ENCODE results near the gene SLC10A7.

SLC10A7 gene

DNA sequence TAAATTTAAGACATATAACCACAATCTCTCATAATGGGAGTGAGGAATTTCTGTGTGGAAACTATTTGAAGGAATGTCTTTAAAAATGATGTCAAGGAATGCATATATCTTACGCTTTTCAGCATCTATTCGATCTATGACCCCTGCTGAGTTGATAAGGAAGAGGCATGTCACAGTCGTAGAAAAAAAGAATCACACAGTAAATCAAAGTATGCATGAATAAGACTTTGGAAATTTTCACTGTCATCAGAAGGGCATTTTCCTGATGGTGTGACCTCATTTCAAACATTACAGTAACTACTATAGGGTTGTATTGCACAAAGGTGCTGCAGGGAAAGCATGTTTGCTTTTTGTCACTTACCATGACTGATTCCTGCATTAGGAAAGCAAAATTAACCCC is 265.9 kb downstream of the SLC10A7 start:
- peak; percentile 64 for DNase-seq (ENCODE audit: low read depth)

DNA sequence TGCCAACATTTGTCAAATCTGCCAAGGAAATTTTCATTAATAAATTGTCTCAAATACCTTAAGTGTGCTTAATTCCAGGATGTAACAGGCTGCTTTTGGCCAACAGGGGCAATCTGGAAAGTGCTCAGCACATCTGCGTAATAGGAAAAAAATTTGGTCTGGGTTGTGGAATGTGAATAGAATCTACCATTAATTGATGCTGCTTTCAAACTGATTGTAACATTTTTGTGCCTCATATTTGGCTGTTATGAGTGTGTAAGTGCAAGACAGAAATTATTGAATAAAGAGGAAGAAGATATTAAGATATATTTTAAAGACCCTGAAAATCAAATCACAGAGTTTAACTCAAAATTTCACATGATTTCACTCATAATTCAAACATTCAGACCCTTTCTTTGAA is 266.3 kb downstream of the SLC10A7 start:
- DNase-seq (ENCODE audit: low read depth): peak; percentile 34

- no peak for DNase-seq (ENCODE audit: low read depth)
Measured at GRCh38 chr4:146252969-146253611, 268.6 kb downstream of the SLC10A7 start.

GRCh38 chr4:146247356-146247755 is 274.4 kb downstream of the SLC10A7 start:
- no peak for DNase-seq (ENCODE audit: low read depth)

DNA sequence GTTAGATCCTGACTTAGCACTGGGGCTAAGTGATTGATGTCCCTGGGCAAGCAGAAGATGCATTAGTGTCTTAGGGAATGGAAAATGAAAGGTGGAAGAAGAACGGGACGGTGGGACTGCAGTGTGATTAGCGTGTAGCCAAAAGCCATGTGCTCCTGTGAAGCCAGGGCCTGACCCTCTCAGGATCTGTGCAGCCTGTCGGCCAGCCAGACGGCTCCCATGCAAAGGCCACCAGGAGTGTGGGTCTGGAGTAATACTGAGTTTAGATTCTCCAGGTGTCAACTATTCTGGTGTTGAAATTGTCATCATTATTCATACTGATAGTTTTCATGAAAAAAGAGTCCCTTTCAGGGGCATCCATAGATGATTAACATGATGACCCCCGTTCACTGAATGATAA is 275.4 kb downstream of the SLC10A7 start:
- DNase-seq (ENCODE audit: low read depth): no peak

DNA sequence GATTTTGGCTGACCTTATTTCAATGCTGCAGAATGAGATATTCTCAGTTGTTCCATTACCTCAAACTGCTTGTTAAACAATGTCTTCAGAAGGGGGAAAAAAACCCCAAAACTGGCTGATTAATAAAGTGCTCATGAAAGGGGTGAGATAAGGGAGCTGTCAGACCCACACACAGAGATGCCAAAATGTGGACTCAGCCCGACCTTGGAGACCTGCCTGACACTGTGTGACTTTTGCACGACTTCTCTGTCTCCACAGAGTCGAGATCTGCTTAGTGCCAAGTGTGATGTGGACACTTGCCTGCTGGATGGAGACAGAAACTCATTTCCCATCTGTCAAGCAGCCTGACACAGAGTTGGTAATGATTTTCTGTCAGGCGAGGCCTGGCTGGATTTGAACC is 275.9 kb downstream of the SLC10A7 start:
- DNase-seq (ENCODE audit: low read depth): no peak

GRCh38 chr4:146245246-146245645 is 276.5 kb downstream of the SLC10A7 start:
- no peak for DNase-seq (ENCODE audit: low read depth)

GRCh38 chr4:146244496-146244895 is 277.2 kb downstream of the SLC10A7 start:
- DNase-seq (ENCODE audit: low read depth): no peak

DNA sequence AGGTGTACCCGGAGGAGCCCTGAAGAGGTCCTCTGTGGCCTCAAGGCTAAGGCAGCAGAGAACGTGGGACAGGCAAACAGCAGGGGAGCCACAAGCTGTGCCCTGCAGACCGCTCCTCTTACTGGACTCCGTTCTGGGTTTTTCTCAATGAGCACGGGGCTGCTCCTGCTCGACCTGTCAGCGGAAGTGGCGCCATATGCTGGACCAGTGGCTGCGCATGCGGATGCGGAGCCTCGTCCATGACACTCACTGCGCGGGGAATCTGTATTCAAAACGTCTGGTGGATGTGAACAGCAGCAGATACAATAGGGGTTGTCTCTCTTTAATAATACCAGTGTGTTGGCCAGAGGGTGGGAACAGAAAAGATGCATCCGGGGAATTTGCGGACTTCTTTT is 277.9 kb downstream of the SLC10A7 start:
- DNase-seq (ENCODE audit: low read depth): no peak

- no peak for DNase-seq (ENCODE audit: low read depth)
Measured at GRCh38 chr4:146243141-146243882, 278.4 kb downstream of the SLC10A7 start.

GRCh38 chr4:146238107-146238506 is 283.6 kb downstream of the SLC10A7 start:
- DNase-seq (ENCODE audit: low read depth): no peak

DNA sequence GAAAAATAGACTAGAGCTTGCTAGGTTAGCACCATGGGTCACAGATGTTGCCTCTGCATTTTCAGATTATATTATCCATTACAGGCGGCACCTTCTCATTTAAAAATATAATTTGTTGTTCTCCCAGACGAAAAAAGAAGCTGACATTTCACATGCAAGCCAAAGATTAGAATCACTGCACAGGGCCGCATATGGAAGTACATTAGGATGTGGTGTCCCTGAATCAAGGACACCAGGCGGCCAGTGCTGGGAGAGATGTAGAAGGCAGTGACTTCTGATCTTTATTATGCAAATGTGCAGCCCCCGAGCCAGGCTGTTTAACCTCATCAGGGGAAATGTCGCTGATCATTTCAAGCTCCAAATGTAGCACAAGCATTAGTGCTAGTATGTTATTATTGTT is 284.6 kb downstream of the SLC10A7 start:
- DNase-seq (ENCODE audit: low read depth): no peak

DNA sequence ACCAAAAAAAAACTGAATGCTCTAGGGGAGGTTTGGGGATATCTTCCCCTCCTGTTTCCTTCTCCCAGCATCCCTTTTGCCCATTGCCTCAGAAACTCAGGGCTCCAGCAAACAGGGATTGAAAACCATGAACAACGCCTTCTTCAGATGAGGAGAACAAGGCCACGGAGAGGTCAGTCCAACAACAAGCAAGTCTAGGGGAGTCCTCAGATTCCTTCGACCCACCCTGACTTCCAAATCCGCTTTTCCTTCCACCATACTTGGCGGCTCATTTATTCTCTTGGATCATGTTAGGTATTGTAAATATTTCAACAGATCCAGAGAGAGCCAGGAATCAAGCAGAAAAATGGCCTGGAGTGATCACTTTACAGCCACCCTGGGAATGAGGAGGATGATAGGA is 285.5 kb downstream of the SLC10A7 start:
- DNase-seq (ENCODE audit: low read depth): no peak

DNA sequence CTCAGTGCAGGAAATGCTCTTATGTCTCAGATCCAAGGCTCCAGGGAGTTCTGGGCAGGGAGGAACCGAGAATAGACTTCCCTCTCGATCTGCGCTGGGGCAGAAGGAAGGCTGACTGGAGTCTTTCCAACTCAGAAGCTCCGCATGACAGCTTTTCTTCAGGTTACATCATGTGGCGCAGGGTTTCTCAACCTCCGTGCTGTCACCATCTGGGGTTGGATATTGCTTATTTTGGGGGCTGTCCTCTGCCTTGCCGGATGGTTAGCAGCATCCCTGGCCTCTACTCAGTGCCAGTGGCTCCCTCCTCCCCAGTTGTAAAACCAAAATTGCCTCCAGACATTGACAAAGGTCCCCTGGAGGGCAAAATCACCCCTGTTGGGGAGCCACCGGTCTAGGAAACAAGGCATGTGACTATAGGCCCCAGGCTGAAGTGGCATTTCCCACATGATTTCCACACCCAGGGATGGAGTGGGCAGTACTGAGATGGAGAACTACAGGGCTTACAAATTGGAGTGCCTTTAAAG is 286.0 kb downstream of the SLC10A7 start:
- no peak for DNase-seq (ENCODE audit: low read depth)

DNA sequence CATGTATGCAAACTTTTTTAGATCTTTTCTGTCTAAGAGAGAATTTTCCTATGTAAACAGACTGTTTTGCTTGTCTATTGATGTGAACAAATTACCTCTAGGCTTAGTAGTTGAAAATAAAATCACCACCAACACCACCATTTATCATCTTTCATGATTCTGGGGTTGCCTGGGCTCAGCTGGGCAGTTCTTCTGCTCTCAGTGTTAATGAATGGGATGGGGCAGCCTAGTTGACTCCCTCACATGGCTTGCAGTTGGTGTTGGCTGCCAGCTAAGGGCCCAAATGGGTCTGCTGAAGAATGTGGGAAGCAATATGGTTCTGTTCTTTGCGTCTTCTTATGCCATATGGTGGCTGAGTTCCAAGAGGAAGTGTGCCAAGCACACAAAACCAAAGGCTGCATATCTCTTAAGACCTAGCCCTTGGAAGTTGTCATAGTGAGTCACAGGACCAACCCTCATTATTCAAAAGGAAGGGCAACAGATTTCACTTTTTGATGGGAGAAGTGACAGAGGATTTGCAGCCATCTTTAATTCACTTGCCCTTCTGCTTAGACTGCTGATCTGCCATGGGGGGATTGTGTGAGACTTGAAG is 289.5 kb downstream of the SLC10A7 start:
- no peak for DNase-seq (ENCODE audit: low read depth)

DNA sequence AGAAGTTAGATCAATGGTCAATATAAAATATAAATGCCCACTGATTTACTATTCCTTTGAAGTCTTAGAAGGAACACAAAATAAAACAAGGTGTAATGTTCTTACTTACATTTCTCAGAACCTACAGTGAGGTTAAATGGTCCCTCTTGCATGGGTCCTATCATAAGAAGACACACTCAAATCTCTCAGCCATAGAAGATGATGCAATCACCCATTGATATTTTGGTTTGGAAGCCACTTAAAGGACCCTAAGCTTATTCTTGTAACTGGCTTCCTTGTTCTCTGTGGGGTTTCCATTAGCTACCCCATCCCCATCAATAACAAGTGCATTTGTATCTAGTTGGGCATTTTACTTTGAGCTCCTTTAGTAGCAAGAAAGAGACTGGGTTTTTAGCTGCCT is 292.3 kb downstream of the SLC10A7 start:
- no peak for DNase-seq (ENCODE audit: low read depth)

GRCh38 chr4:146224326-146224966 is 297.3 kb downstream of the SLC10A7 start:
- DNase-seq (ENCODE audit: low read depth): no peak

DNA sequence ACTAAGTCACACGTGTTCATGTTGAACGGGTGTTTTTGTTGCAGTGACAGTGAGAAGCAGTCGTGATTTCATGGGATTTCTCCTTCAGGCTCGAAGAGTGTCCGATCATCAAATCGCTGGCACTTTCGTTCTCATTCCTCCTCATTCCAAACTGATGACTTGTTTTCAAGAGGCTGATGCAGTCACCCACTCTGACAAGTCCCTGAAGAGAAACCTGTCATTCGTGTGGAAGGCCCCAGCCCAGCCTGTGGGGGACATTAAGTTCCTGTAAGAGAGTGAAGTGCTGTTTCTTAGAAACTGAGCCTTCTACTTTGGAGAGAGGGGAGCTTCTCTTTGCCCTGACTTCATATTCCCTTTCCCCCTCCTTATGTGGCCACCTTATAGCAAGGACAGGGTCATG is 299.4 kb downstream of the SLC10A7 start:
- DNase-seq (ENCODE audit: low read depth): peak; percentile 31

DNA sequence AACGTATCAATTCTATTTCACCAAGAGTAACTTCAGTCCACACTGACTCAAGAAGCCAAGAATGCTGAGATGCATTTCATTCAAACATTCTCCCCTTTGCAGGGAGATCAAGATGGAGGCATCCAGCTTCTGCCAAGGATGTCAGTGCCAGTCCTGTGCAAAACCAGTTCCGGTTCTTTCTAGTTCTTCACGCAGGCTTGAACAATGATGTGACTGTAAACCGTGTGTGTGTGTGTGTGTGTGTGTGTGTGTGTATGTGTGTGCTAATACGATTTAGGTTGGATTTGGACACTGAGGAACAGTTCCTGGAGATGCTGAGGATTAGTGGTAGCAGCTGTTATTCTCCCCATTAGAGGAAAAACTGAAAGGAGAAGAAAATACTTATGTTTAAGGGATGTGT is 307.5 kb downstream of the SLC10A7 start, which contains the start of gene REELD1:
Gene REELD1 (plus strand): TSS at position 301 of the 400 bp plus-strand sequence. CDS start 2,415 bp downstream, outside the sequence.
- no peak for DNase-seq (ENCODE audit: low read depth)

DNA sequence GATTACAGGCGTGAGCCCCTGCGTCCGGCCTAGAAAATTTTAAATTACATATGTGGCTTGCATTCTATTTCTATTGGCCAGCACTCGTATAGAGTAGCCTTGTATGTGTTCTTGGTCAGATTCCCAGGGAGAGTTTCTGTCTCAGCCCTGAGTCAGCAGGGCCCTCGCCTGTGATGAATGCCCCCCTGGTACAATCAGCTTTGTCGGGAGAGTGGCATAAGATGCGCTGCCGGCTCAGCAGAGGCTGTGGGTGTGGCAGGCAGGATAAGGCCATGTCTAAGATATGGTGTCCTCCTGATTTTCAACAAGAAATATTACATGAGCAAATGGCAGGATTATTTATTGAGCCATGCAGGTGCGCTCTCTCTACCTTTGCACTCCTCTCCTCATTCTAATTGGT is 309.0 kb downstream of the SLC10A7 start:
- DNase-seq (ENCODE audit: low read depth): no peak

DNA sequence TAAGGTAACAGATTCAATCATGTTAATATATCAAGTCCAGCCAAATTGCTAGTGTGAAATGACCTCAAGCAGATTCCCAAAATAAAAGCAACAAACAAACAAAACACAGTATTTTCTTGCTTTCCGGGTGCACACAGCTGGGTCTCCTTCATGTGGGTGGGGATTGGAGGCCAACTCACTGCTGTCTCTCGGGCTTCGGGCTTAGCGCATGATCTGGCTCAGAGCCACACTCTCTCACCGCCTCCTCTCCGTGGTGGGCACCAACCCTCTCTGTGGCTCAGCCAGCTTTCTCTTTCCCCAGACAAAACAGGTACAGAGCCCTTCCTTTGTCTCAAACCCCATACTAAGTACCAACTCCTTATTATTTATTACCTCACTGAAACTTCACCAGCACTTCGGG is 310.3 kb downstream of the SLC10A7 start:
- DNase-seq (ENCODE audit: low read depth): no peak

DNA sequence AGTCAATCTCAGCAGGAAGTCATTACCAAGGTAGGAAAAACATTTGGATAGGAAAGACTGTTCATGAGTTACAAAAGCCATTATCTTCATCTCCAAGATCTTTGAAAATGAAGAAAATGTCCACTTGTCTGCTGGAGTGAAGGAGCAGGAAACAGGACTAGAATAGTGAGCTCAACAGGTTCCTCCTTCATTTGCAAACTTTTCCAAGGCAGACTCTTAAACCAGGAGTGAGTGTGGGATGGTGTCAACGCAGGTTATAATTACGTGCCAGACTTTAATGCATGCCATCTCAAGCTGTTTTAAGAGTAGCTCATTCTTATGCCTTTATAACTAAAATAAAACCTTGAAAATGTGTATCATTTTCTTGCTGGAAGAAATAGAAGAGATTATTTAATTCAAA is 310.9 kb downstream of the SLC10A7 start:
- no peak for DNase-seq (ENCODE audit: low read depth)

- DNase-seq (ENCODE audit: low read depth): no peak
Measured at GRCh38 chr4:146207410-146207809, 314.3 kb downstream of the SLC10A7 start.
